Cardiac muscle cell (in vitro differentiated cells and primary cell): Measurements from ENCODE around the gene HES1. TPM values are rescaled to one million over a fixed set of nuclear protein-coding genes. Genes with fewer than 3 reads are reported as not detected.
"Not testable (repeated sequence)": the region's sequence is repeated elsewhere in the genome, so short reads cannot be mapped to it uniquely, and the experiment has no call there.

ENCODE experiments used
- DNase-seq, 2 donors: peaks; one replicate each; pipeline versions ENCODE4 v3.0.0 to v3.0.0-alpha.2; 2010 to 2017; ENCODE audit warnings: low read depth in 1 of 2, low spot score in 1 of 2
- H3K27ac ChIP-seq: fragments of 200-600 bp; sonication (generic); 2 replicates; pipeline ENCODE4 v1.5.1; 2016
- H3K27me3 ChIP-seq: fragments of 200-600 bp; sonication (generic); 2 replicates; pipeline ENCODE4 v1.6.0; 2016; ENCODE audit warnings: control low read depth
- H3K36me3 ChIP-seq: fragments of 200-600 bp; sonication (generic); 2 replicates; pipeline ENCODE4 v1.5.1; 2016; ENCODE audit warnings: control low read depth
- H3K4me1 ChIP-seq: fragments of 200-600 bp; sonication (generic); 2 replicates; pipeline ENCODE4 v1.8.1; 2017; ENCODE audit warnings: low read depth, mild to moderate bottlenecking, mixed run types
- H3K4me3 ChIP-seq: fragments of 200-600 bp; sonication (generic); 2 replicates; pipeline ENCODE4 v1.5.1; 2016; ENCODE audit warnings: mild to moderate bottlenecking
- H3K9me3 ChIP-seq: fragments of 200-600 bp; sonication (generic); 2 replicates; pipeline ENCODE4 v1.5.1; 2017; ENCODE audit warnings: low read depth, mild to moderate bottlenecking, control low read depth
- polyA plus RNA-seq: library from polyadenylated mRNA; unstranded; fragments of >200 nt; fragmentation: Nextera tagmentation; extraction: Ambion mirVana; gene quantifications from 2 replicates; pipeline ENCODE4 v1.2.1, GENCODE V29; 2016
- total RNA-seq: library from RNA; depleted of rRNA; stranded (reverse); fragments of >200 nt; gene quantifications from 2 replicates; pipeline ENCODE4 v1.2.3, GENCODE V29; 2016
- TF ChIP-seq, protein P1 (sequence below): IDR thresholded peaks from 2 replicates; pipeline ENCODE4 v1.5.1; 2012; ENCODE audit warnings: low read depth, mild to moderate bottlenecking, low read length

Gene HES1
- total and polyA plus RNA-seq, 2 experiments from 2014 or later: 22.6 to 33.9 TPM

DNA sequence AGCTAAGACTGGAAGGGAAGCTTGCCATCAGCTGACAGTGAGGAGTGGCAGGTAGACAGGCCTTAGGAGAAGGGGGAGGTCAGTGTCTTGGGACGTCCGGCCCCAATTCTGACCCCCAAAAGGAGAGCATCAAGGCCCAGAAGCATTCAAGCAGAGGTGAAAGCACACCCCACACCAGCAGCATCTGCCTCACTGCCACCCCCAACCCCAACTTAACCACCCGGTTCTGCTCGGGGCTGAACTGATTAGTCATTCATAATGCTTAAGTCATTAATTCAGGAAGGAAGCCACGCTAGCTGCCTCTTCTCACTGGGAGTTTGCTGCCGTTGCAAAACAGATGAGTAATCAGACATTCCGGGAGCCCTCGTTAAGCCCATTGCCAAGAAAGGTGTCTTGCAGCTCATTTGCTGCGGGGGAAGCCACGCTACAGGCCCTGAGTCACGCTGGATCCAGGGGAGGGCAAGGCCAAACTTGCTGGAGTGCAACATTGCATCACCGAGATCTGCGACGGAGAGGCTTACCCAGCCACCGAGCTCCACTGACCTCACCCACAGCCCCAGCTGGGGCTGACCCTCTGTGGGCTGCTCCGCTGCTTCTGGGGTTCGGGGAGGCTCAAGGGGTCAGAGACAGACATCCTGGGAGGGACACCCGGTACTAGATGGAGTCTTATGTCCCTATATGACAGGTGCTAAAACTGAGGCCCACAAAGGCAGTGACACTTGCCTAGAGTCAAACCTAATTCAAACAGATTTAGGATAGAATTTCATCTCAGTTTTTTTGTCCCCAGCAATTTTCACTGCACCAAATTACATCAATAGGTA is 46.4 kb upstream of the HES1 start:
- no peaks in the 10 kb centered on the region for H3K36me3 ChIP-seq
- TF ChIP-seq, protein P1, sequence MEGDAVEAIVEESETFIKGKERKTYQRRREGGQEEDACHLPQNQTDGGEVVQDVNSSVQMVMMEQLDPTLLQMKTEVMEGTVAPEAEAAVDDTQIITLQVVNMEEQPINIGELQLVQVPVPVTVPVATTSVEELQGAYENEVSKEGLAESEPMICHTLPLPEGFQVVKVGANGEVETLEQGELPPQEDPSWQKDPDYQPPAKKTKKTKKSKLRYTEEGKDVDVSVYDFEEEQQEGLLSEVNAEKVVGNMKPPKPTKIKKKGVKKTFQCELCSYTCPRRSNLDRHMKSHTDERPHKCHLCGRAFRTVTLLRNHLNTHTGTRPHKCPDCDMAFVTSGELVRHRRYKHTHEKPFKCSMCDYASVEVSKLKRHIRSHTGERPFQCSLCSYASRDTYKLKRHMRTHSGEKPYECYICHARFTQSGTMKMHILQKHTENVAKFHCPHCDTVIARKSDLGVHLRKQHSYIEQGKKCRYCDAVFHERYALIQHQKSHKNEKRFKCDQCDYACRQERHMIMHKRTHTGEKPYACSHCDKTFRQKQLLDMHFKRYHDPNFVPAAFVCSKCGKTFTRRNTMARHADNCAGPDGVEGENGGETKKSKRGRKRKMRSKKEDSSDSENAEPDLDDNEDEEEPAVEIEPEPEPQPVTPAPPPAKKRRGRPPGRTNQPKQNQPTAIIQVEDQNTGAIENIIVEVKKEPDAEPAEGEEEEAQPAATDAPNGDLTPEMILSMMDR: no peak
- no peak overlapping the region for H3K27ac ChIP-seq
- peak in 1 of 2 donors; percentile 99 for DNase-seq
- H3K4me3 ChIP-seq: no peak overlapping the region
- H3K27me3 ChIP-seq: no peaks in the 10 kb centered on the region
- H3K9me3 ChIP-seq: no peaks in the 10 kb centered on the region
- peaks cover 14% of the 10 kb centered on the region for H3K4me1 ChIP-seq

DNA sequence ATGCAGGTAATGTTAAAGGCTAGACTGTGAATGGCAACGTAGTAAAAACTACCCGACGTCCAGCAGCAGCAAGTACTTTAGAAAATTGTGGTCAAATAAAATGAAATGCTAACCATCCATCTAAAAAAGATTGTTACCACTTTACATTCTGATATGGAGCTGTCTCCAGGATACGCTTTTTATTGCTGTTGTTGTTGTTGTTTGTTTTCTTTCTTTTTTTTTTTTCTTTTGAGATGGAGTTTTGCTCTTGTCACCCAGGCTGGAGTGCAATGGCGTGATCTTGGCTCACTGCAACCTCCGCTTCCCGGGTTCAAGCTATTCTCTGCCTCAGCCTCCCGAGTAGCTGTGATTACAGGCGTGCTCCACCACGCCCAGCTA is 45.8 kb upstream of the HES1 start:
- not testable (repeated sequence) for H3K36me3 ChIP-seq, H3K27me3 ChIP-seq, H3K4me3 ChIP-seq, DNase-seq, H3K9me3 ChIP-seq, H3K27ac ChIP-seq
- H3K4me1 ChIP-seq: peaks cover 14% of the 10 kb centered on the region

DNA sequence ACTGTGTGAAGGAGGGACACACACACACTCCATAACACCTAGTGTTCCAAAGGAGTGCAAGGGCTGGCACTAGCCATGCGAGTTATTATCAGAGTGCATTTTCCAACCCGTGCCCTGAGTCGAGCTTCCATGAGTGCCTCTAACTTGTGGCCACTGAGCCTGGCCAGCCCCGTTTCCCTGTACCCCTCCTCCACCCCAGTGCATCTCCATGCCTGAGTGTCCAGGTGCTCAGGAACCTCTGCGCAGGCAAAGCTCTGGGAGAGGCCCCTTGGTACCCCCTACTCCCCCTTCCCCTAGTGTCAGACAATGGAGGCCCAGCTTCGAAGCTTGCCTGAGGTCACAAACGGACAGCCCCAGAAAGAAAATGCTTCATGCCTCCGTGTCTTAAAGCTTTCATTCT is 45.2 kb upstream of the HES1 start:
- no peak for DNase-seq
- Histone ChIP-seq H3K27me3 (no peaks in the 10 kb centered on the region), H3K9me3 (no peaks in the 10 kb centered on the region), H3K36me3 (no peaks in the 10 kb centered on the region), H3K4me3 (no peak overlapping the region), H3K27ac (no peak overlapping the region), H3K4me1 (peaks cover 14% of the 10 kb centered on the region)
- TF ChIP-seq, protein P1: no peak

GRCh38 chr3:194091141-194091540 is 44.8 kb upstream of the HES1 start:
- H3K9me3 ChIP-seq: no peaks in the 10 kb centered on the region
- H3K36me3 ChIP-seq: no peaks in the 10 kb centered on the region
- peaks cover 14% of the 10 kb centered on the region for H3K4me1 ChIP-seq
- no peaks in the 10 kb centered on the region for H3K27me3 ChIP-seq
- no peak for DNase-seq
- no peak overlapping the region for H3K27ac ChIP-seq
- H3K4me3 ChIP-seq: no peak overlapping the region
- TF ChIP-seq, protein P1: no peak

- H3K27me3 ChIP-seq, H3K9me3 ChIP-seq, DNase-seq, H3K27ac ChIP-seq, H3K4me1 ChIP-seq, H3K4me3 ChIP-seq, H3K36me3 ChIP-seq: not testable (repeated sequence)
Measured at GRCh38 chr3:194091897-194092296, 44.1 kb upstream of the HES1 start.

- H3K9me3 ChIP-seq: no peaks in the 10 kb centered on the region
- no peak for DNase-seq
- no peaks in the 10 kb centered on the region for H3K36me3 ChIP-seq
- no peaks in the 10 kb centered on the region for H3K27me3 ChIP-seq
- no peaks in the 10 kb centered on the region for H3K4me1 ChIP-seq
- TF ChIP-seq, protein P1: no peak
- H3K4me3 ChIP-seq: no peak overlapping the region
- no peak overlapping the region for H3K27ac ChIP-seq
Measured at GRCh38 chr3:194092881-194093301, 43.1 kb upstream of the HES1 start.
